Hepatocyte (in vitro differentiated cells): ENCODE measurements around the gene LARP1. TPM values are rescaled to one million over a fixed set of nuclear protein-coding genes. Genes with fewer than 3 reads are reported as not detected.

Experiments
- DNase-seq: peaks from one replicate; pipeline ENCODE4 v3.0.0-alpha.2; 2016; ENCODE audit warnings: low spot score
- H2AFZ ChIP-seq: fragments of 200-600 bp; sonication (generic); 2 replicates; pipeline ENCODE4 v1.6.0; 2016; ENCODE audit warnings: antibody characterized with exemption, mild to moderate bottlenecking
- H3K27ac ChIP-seq: fragments of 200-600 bp; sonication (generic); 2 replicates; pipeline ENCODE4 v1.5.1; 2016; ENCODE audit warnings: mild to moderate bottlenecking
- H3K27me3 ChIP-seq: fragments of 200-600 bp; sonication (generic); 2 replicates; pipeline ENCODE4 v1.6.1; 2016
- H3K36me3 ChIP-seq: fragments of 200-600 bp; sonication (generic); replicated peaks from 2 replicates; pipeline ENCODE4 v1.5.1; 2016; ENCODE audit warnings: low read depth; ENCODE audit not compliant: insufficient read depth
- H3K4me1 ChIP-seq: fragments of 200-600 bp; sonication (generic); 2 replicates; pipeline ENCODE4 v1.5.1; 2016; ENCODE audit warnings: mild to moderate bottlenecking, moderate library complexity; ENCODE audit not compliant: insufficient read depth
- H3K4me2 ChIP-seq: fragments of 200-600 bp; sonication (generic); 2 replicates; pipeline ENCODE4 v1.6.0; 2016
- H3K4me3 ChIP-seq: fragments of 200-600 bp; sonication (generic); 2 replicates; pipeline ENCODE4 v1.5.1; 2016; ENCODE audit warnings: mild to moderate bottlenecking
- H3K79me2 ChIP-seq: fragments of 200-600 bp; sonication (generic); 2 replicates; pipeline ENCODE4 v1.6.0; 2017; ENCODE audit warnings: mild to moderate bottlenecking
- H3K9me2 ChIP-seq: fragments of 200-600 bp; sonication (generic); replicated peaks from 2 replicates; pipeline ENCODE4 v1.6.0; 2017; ENCODE audit warnings: mild to moderate bottlenecking; ENCODE audit not compliant: insufficient read depth
- H3K9me3 ChIP-seq: fragments of 200-600 bp; sonication (generic); 2 replicates; pipeline ENCODE4 v1.5.1; 2016; ENCODE audit warnings: low read depth, mild to moderate bottlenecking
- H4K20me1 ChIP-seq: fragments of 200-600 bp; sonication (generic); 2 replicates; pipeline ENCODE4 v1.6.0; 2016; ENCODE audit warnings: mild to moderate bottlenecking; ENCODE audit not compliant: insufficient read depth, poor library complexity, severe bottlenecking
- CTCF ChIP-seq: fragments of 200-600 bp; sonication (generic); IDR thresholded peaks from 2 replicates; pipeline ENCODE4 v1.5.1; 2016; ENCODE audit warnings: antibody characterized with exemption, mild to moderate bottlenecking; ENCODE audit not compliant: poor library complexity
- EZH2 ChIP-seq: fragments of 200-600 bp; sonication (generic); IDR thresholded peaks from 2 replicates; pipeline ENCODE4 v1.6.1; 2016; ENCODE audit warnings: antibody characterized with exemption, mild to moderate bottlenecking, borderline replicate concordance
- EZH2phosphoT487 ChIP-seq: fragments of 200-600 bp; sonication (generic); IDR thresholded peaks from one replicate; pipeline ENCODE4 v1.6.1; 2018; ENCODE audit warnings: antibody characterized with exemption, mild to moderate bottlenecking, low read depth, moderate library complexity; ENCODE audit not compliant: unreplicated experiment, severe bottlenecking
- WGBS: methylation state at CpG from one replicate; pipeline ENCODE4 v1.1.6; 2016; ENCODE audit warnings: low lambda C conversion rate; ENCODE audit errors: missing lambda C conversion rate; 5-methylcytosine and 5-hydroxymethylcytosine counted together
- polyA plus RNA-seq: library from polyadenylated mRNA; unstranded; fragments of >200 nt; fragmentation: Nextera tagmentation; extraction: Ambion mirVana; gene quantifications from 2 replicates; pipeline ENCODE4 v1.2.1, GENCODE V29; 2016
- total RNA-seq: library from RNA; depleted of rRNA; stranded (reverse); fragments of >200 nt; gene quantifications from 2 replicates; pipeline ENCODE4 v1.2.3, GENCODE V29; 2014

Gene LARP1
- total and polyA plus RNA-seq, 2 experiments from 2014 or later, result 62.9 to 75.0 TPM

- no peaks in the 10 kb centered on the region for H3K27me3 ChIP-seq
- no peaks in the 10 kb centered on the region for H3K9me3 ChIP-seq
- no peaks in the 10 kb centered on the region for H3K79me2 ChIP-seq
- no peak overlapping the region for H3K4me3 ChIP-seq
- H3K4me1 ChIP-seq, result peaks cover 13% of the 10 kb centered on the region
- H3K4me2 ChIP-seq, result no peak overlapping the region
- DNase-seq, result no peak
- H3K36me3 ChIP-seq, result no peaks in the 10 kb centered on the region
- no peak overlapping the region for H3K27ac ChIP-seq
- no peaks in the 10 kb centered on the region for H4K20me1 ChIP-seq
- 82% methylated on average over 4 of the region's 4 CpGs for WGBS
- TF ChIP-seq EZH2, result no peak
- no peak for TF ChIP-seq EZH2phosphoT487
- TF ChIP-seq CTCF, result no peak
- H3K9me2 ChIP-seq, result no peaks in the 10 kb centered on the region
- H2AFZ ChIP-seq, result no peak overlapping the region
These were observed 33.1 kb upstream of the LARP1 start for GRCh38 chr5:154722097-154722496.

GRCh38 chr5:154722936-154723335, 32.2 kb upstream of the LARP1 start:
- H3K27ac ChIP-seq, result no peak overlapping the region

GRCh38 chr5:154723740-154724505, 31.3 kb upstream of the LARP1 start:
- H4K20me1 ChIP-seq, result no peaks in the 10 kb centered on the region
- TF ChIP-seq CTCF (no peak), EZH2 (no peak), EZH2phosphoT487 (no peak)
- peak; percentile 63 for DNase-seq
- H3K27me3 ChIP-seq, result no peaks in the 10 kb centered on the region
- H3K9me3 ChIP-seq, result no peaks in the 10 kb centered on the region
- peak overlapping the region; percentile 64 for H3K27ac ChIP-seq
- no peak overlapping the region for H2AFZ ChIP-seq
- H3K4me1 ChIP-seq, result peaks cover 13% of the 10 kb centered on the region
- no peaks in the 10 kb centered on the region for H3K36me3 ChIP-seq
- H3K9me2 ChIP-seq, result no peaks in the 10 kb centered on the region
- WGBS, result 42% methylated on average over 2 of the region's 2 CpGs
- H3K4me3 ChIP-seq, result no peak overlapping the region
- peak overlapping the region; percentile 7 for H3K4me2 ChIP-seq
- no peaks in the 10 kb centered on the region for H3K79me2 ChIP-seq

More at GRCh38 chr5:154722936-154723335, 32.2 kb upstream of the LARP1 start:
- Histone ChIP-seq H3K9me3 (no peaks in the 10 kb centered on the region), H3K27me3 (no peaks in the 10 kb centered on the region), H3K4me1 (peaks cover 13% of the 10 kb centered on the region), H3K4me2 (no peak overlapping the region), H4K20me1 (no peaks in the 10 kb centered on the region), H3K4me3 (no peak overlapping the region), H3K79me2 (no peaks in the 10 kb centered on the region), H3K9me2 (no peaks in the 10 kb centered on the region), H3K36me3 (no peaks in the 10 kb centered on the region), H2AFZ (no peak overlapping the region)
- 85% methylated on average over 2 of the region's 2 CpGs for WGBS
- DNase-seq, result no peak
- no peak for TF ChIP-seq EZH2

- 52% methylated on average over 1 of the region's 1 CpG for WGBS
These were observed 27.8 kb upstream of the LARP1 start for GRCh38 chr5:154727361-154727760.

More at GRCh38 chr5:154727361-154727760, 27.8 kb upstream of the LARP1 start:
- no peak overlapping the region for H3K4me2 ChIP-seq
- no peak for TF ChIP-seq EZH2phosphoT487
- no peak for TF ChIP-seq CTCF
- TF ChIP-seq EZH2, result no peak
- H3K4me3 ChIP-seq, result no peak overlapping the region
- DNase-seq, result no peak
- no peaks in the 10 kb centered on the region for H3K27me3 ChIP-seq
- H3K9me3 ChIP-seq, result no peaks in the 10 kb centered on the region
- no peak overlapping the region for H3K27ac ChIP-seq
- no peaks in the 10 kb centered on the region for H3K9me2 ChIP-seq
- H3K79me2 ChIP-seq, result no peaks in the 10 kb centered on the region
- H3K36me3 ChIP-seq, result no peaks in the 10 kb centered on the region
- H3K4me1 ChIP-seq, result peaks cover 13% of the 10 kb centered on the region
- no peaks in the 10 kb centered on the region for H4K20me1 ChIP-seq
- no peak overlapping the region for H2AFZ ChIP-seq
